ENCODE results near the gene MDGA2. TPM values are rescaled to one million over a fixed set of nuclear protein-coding genes. Genes with fewer than 3 reads are reported as not detected.

The MDGA2 gene
- total RNA-seq, 4 donors from 2014 or later = 4.2 TPM; not detected in 3

DNA sequence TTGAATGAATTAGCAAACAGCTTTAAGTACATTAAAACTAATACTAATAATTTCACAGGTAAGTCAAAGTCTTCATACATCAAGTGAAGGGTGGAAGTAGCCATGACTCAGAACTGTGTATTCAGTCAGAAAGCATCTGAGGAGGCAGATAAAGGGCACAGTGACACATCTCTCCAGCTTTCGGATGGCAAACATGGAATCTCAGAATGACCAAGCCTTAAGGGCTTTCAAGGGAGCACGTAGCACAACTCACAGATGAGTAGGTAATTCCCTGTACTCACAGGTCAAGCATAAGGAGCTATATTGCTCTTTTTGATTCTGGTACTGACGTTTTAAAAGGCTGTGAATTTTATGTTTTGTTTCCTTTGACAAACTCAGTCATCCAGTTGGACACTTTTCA is 56.0 kb downstream of the MDGA2 start:
- H3K27ac ChIP-seq = no peak overlapping the region
- H3K4me3 ChIP-seq = no peak overlapping the region
- H3K27me3 ChIP-seq = no peaks in the 10 kb centered on the region
- no peaks in the 10 kb centered on the region for H3K4me1 ChIP-seq
- no peaks in the 10 kb centered on the region for H3K36me3 ChIP-seq
- TF ChIP-seq POLR2A (IDR thresholded peaks at IDR 0.05) = no peak
- TF ChIP-seq, protein P1, sequence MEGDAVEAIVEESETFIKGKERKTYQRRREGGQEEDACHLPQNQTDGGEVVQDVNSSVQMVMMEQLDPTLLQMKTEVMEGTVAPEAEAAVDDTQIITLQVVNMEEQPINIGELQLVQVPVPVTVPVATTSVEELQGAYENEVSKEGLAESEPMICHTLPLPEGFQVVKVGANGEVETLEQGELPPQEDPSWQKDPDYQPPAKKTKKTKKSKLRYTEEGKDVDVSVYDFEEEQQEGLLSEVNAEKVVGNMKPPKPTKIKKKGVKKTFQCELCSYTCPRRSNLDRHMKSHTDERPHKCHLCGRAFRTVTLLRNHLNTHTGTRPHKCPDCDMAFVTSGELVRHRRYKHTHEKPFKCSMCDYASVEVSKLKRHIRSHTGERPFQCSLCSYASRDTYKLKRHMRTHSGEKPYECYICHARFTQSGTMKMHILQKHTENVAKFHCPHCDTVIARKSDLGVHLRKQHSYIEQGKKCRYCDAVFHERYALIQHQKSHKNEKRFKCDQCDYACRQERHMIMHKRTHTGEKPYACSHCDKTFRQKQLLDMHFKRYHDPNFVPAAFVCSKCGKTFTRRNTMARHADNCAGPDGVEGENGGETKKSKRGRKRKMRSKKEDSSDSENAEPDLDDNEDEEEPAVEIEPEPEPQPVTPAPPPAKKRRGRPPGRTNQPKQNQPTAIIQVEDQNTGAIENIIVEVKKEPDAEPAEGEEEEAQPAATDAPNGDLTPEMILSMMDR (IDR thresholded peaks at IDR 0.05) = no peak
- intact Hi-C loops (cut with DNase I; ENCODE audit: low total_unique reads) = no loop called here
- H3K9me3 ChIP-seq = no peaks in the 10 kb centered on the region
- no peak for DNase-seq

DNA sequence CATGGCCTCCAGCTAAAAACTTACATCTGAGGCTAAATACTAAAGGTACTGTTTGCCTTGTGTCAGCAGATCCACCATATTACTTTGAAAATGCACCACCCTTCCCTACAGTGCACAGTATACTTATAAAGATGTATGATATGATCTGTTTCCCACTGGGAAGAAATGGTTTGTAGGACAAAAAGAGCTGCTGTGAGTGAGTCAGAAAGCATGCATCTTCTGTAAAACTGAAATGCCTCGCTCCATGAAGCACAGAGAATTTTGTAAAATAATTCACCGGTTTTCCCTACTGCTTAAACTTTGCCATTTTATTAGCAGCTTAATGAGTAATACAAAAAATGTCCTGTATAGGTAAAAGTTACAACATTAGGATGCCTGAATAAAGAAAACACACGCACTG is 68.8 kb downstream of the MDGA2 start:
- no peaks in the 10 kb centered on the region for H3K36me3 ChIP-seq
- intact Hi-C loops (cut with DNase I; ENCODE audit: low total_unique reads) = no loop called here
- H3K27me3 ChIP-seq = no peaks in the 10 kb centered on the region
- no peak for DNase-seq
- no peak overlapping the region for H3K4me3 ChIP-seq
- no peaks in the 10 kb centered on the region for H3K9me3 ChIP-seq
- TF ChIP-seq POLR2A (IDR thresholded peaks at IDR 0.05) = no peak
- TF ChIP-seq, protein P1 (IDR thresholded peaks at IDR 0.05) = no peak
- H3K27ac ChIP-seq = no peak overlapping the region
- H3K4me1 ChIP-seq = no peaks in the 10 kb centered on the region

DNA sequence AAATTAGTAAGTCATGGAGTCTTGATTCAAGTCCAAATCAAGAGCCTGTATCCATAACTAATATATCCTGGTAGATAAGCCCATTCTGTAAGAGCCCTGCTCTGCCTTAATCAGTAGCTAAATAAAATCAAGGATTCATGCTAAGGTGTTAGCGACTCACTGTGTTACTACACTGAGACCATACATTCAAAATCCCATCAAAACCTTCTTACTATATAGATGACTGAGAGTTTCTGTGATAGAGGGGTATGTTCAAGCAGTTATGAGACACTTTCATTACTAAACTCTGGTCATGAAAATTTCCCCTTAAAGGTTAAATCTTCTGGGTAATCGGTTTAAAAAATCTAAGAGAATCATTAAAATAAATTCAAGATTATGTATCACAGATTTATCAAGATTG is 78.5 kb downstream of the MDGA2 start:
- Histone ChIP-seq H3K36me3 (no peaks in the 10 kb centered on the region), H3K9me3 (no peaks in the 10 kb centered on the region), H3K27me3 (no peaks in the 10 kb centered on the region), H3K4me1 (no peaks in the 10 kb centered on the region), H3K27ac (no peak overlapping the region), H3K4me3 (no peak overlapping the region)
- intact Hi-C loops (cut with DNase I; ENCODE audit: low total_unique reads) = no loop called here
- TF ChIP-seq POLR2A (IDR thresholded peaks at IDR 0.05) = no peak
- TF ChIP-seq, protein P1 (IDR thresholded peaks at IDR 0.05) = no peak
- no peak for DNase-seq

DNA sequence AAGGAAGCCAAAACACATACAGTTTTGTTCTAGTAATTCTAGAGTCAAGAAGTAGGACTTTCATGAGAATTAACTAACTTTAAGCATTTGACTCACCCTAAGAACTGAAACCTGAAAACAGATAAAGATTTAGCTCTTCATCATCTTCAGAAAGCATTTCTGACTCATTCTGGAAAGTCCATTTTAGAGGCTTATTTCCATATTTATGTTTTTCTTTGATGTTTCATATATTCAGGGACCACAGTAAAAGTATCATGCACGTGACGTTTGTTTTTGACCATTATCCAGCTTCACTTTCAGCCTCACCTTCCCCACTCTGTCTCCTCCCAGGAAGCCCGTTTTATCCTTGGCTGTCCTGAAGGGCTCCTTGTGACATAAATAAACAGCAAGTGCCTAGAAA is 79.2 kb downstream of the MDGA2 start:
- intact Hi-C loops (cut with DNase I; ENCODE audit: low total_unique reads) = no loop called here
- H3K27ac ChIP-seq = no peak overlapping the region
- DNase-seq = no peak
- no peaks in the 10 kb centered on the region for H3K4me1 ChIP-seq
- no peaks in the 10 kb centered on the region for H3K27me3 ChIP-seq
- no peak overlapping the region for H3K4me3 ChIP-seq
- no peak for TF ChIP-seq POLR2A (IDR thresholded peaks at IDR 0.05)
- TF ChIP-seq, protein P1 (IDR thresholded peaks at IDR 0.05) = no peak
- no peaks in the 10 kb centered on the region for H3K9me3 ChIP-seq
- no peaks in the 10 kb centered on the region for H3K36me3 ChIP-seq

DNA sequence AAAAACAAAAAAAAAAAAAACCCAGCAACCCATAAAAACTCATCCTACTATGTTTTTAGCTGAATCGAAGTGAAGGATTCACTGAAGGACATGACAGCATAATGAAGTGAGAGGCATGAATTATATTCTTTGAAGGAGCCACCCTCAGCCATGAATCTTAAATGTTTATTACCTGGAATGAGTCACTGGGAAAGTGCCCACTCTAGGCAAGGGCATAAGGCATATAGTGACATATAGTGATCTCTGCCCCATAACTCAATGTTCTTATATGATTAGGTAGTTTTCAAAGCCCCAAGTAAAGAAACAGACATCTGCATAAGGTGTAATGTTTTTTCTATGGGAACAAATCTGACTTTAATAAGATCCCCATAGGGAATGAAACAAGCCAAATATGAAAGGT is 79.9 kb downstream of the MDGA2 start:
- Histone ChIP-seq H3K27ac (no peak overlapping the region), H3K36me3 (no peaks in the 10 kb centered on the region), H3K4me1 (no peaks in the 10 kb centered on the region), H3K4me3 (no peak overlapping the region), H3K27me3 (no peaks in the 10 kb centered on the region), H3K9me3 (no peaks in the 10 kb centered on the region)
- DNase-seq = no peak
- TF ChIP-seq, protein P1 (IDR thresholded peaks at IDR 0.05) = no peak
- no peak for TF ChIP-seq POLR2A (IDR thresholded peaks at IDR 0.05)
- intact Hi-C loops (cut with DNase I; ENCODE audit: low total_unique reads) = no loop called here

All from uterus (tissue), 4 donors.